Bladder microvascular endothelial cell (primary cell): Measurements from ENCODE around the gene ANAPC16. TPM values are rescaled to one million over a fixed set of nuclear protein-coding genes. Genes with fewer than 3 reads are reported as not detected.

Source experiments
- total RNA-seq: library from RNA; depleted of rRNA; stranded (reverse); fragments of >200 nt; gene quantifications from 2 replicates; pipeline ENCODE4 v1.2.3, GENCODE V29; 2014

Gene ANAPC16
- total RNA-seq, result 26.9 and 48.4 TPM in 2 replicates

DNA sequence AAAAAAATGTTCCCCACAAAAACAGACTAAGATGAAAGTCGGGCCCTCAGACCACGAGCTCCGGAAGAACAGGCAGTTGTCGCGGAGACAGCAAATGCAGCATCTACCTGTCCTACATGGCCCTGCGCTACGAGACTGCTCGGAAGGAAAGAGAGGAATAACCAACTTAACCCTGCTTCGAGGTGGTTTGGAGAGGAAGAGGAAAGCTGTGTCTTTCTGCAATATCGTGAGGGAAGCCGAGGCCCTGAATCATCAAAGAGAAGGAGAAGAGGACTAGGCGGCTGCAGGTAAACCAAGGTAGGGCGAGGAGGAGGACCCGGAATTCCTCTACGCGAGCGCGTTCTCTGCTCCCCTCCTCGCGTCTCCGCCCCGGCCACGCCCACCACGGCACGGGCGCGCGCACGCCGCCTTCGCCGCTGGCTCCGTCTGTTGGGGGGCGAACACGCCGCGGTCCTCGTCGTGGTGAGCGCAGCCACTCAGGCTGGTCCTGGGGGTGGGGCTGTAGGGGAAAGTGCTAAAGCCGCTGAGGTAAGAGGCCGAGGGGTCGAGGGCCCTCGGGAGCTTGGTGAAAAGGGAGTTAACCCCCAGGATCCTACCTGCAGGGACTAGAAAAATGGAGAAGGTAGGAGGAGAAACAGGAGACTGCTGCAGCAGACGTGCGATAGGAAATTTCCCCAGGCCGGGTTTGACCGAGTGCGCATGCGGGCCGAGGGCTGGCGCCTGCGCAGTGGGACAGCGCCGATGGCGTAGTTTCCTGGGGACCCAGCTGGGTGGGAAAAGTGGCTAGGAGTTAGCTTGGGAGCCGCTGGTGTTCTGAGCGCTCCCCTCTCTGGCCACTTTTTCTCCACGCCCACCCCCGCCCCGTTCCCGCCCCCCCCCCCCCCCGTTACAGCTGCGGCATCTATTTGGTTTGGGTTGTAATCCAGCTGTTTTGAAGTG, at the start of gene ANAPC16, which contains the start of gene ASCC1:
Gene ANAPC16, plus strand, starts transcription at position 402 of the 939 bp plus-strand sequence. CDS start 7,903 bp downstream, outside the sequence.
Gene ASCC1, minus strand, starts transcription at position 666 of the 939 bp plus-strand sequence. CDS start 2,978 bp downstream, outside the sequence.

DNA sequence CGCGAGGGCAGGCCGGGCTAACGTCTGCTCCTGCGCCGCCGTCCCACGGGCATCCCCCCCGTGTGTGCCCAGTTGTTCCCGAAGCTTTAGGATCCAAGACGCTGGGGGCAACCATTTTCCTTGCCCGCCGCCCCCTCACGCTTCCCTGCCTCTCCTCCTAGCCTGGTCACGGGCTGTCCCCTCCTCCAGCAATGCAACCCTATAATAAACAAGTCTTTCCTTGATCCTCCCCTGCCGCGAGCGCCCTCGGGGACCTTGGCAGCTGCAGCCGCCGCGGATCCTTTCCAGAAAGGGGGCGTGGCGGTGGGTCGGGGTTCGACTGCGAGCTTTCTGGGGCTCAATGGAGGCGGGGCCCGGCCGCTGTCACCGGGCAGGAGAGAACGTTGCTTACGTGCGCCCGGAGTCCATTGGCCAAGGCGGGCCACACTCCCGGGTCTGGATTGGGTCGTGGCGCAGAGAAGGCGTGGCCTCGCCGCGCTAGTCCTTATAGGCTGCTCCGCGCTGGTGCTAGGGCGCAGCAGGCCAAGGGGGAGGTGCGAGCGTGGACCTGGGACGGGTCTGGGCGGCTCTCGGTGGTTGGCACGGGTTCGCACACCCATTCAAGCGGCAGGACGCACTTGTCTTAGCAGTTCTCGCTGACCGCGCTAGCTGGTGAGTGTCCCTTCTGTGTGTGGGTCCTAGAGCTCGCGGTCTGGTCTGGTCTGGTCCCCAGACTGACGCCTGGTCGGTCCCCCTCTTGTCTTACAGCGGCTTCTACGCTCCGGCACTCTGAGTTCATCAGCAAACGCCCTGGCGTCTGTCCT, 57.8 kb downstream of the ANAPC16 start, which contains the start of gene DDIT4:
Gene DDIT4, plus strand, starts transcription at position 515 of the 803 bp plus-strand sequence. CDS start 293 bp downstream, outside the sequence.

Other genes with a start within 250 kb of the ANAPC16 start
- gene SPOCK2, start 127.5 kb upstream of the ANAPC16 start, total RNA-seq, result 0.32 and 1.0 TPM in 2 replicates
- gene ASCC1, start 264 bp downstream of the ANAPC16 start, total RNA-seq, result 19.6 and 31.2 TPM in 2 replicates
- 166 and 174 TPM in 2 replicates for gene DDIT4, start 57.9 kb downstream of the ANAPC16 start, total RNA-seq
- 18.9 and 29.8 TPM in 2 replicates for gene DNAJB12, start 138.9 kb downstream of the ANAPC16 start, total RNA-seq